GM18498 (cell line): ENCODE data around the gene KNCN.
A peak's percentile ranks its signal among the peaks of the same experiment; 100 is the strongest.

Source experiments
- ATAC-seq: cut with Tn5 transposase; IDR thresholded peaks from one replicate; pipeline ENCODE4 v1.9.1; 2021; ENCODE audit warnings: mild to moderate bottlenecking, moderate library complexity; ENCODE audit not compliant: unreplicated experiment

KNCN gene

GRCh38 chr1:46544561-46545240 is 6.7 kb downstream of the KNCN start:
- no peak for ATAC-seq

GRCh38 chr1:46543761-46544560 is 7.5 kb downstream of the KNCN start:
- ATAC-seq, result no peak

GRCh38 chr1:46543382-46543760 is 8.1 kb downstream of the KNCN start:
- ATAC-seq, result no peak

- no peak for ATAC-seq
Observed at GRCh38 chr1:46539972-46540371, 11.5 kb downstream of the KNCN start.

DNA sequence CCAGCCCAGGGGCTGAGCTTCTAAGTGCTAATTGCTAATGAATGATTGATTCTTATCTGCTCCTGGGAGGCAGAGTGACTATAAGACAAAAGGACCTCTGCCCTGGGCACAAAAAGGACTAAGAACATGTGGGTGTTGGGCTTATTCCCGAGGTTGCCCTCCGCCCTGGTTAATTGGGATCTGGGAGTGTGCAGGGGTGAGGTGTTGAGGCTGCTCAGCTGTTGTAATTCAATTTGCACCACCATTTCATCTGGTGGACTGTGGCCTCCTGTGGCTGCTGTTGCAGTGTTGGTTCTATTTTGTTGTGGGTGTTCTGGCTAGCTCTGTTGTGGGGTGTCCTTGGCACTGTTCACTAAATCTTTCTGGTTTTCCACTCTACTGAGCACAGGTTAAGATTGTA is 13.3 kb downstream of the KNCN start:
- no peak for ATAC-seq

DNA sequence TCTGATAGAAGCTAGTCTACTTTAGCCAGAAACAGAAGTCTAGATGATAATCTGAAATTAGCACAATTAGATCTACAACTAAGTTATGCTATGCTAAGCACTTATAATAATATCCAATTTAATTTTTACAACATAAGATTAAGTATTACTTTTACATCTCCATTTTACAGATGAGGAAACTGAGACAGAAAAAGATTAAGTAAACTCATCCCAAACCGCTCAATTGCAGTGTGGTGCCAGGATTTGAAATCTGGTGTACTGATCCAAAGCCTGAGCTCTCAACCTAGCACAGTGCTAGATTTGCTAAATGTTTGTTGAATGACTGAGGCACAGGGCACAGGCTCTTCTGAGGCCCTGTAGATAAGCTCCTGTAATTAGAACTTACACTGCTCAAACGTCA is 13.8 kb downstream of the KNCN start:
- ATAC-seq, result no peak

DNA sequence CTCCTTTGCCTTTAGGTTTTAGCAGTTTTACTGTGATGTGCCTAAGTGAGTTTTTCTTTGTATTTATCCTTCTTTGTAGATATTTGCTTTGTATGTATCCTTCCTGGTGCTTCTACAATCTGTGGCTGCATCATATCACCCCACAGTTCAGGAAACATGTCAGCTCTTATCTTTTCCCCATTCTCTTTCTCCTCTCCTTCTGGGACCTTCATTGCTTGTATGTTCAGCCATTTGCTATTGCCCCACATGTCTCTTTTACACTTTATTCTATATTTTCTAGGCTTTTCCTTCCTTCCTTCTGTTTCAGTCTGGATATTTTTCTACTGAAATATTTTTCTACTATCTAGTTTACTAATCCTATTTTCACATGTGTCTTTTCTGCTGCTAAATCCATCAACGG is 14.9 kb downstream of the KNCN start:
- no peak for ATAC-seq

DNA sequence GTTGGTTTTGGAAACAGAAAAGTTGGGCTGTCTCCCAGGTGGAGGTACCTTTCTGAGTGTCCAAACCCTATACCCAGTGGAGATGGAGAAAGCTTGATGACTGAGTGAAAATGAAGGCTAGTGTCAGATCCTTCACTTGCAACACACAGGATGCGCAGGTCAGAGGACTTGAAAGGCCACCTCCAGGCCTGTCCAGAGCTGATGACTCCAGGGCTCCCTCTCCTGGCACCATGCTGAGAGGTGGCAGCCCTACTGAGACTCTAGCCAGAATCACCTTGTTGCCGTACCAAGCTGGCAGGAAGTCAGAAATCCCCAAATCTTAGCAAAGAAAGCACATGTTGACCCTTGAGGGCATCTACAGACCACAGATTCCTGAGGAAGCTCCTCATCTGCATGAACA is 16.4 kb downstream of the KNCN start:
- no peak for ATAC-seq

DNA sequence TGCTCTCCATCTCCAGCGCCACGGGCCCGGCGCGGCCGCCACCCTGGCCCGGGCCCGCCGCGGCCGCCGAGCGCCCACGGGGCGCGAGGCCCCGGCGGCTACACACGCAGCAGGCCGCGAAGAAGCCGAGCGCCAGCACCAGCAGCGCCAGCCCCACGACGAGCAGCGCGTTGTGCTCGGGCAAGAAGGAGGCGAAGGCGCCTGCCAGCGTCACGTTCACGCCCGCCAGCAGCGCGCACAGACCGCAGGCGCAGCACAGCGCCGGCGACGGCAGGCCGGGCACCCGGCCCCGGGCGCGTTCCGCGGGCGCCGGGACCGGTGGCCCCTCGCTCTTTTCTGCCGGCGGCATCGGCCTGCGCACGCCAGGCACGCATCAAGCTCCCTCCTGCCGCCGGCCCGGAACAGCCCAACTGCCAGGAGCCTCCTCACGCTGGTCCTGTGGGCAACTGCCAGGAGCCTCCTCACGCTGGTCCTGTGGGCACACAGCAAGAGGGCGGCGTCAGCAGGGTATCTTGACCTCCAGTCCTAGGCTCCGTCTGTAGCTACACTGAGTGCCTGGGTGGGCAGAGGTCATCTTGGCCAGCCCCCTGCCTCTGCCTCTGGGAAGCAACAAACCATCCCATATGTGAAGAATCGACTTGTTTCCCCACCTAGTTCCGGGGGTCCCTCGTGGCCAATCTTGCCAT is 18.1 kb downstream of the KNCN start:
- peak; percentile 52 for ATAC-seq

- peak; percentile 55 for ATAC-seq
Observed at GRCh38 chr1:46532498-46533178, 18.8 kb downstream of the KNCN start.

DNA sequence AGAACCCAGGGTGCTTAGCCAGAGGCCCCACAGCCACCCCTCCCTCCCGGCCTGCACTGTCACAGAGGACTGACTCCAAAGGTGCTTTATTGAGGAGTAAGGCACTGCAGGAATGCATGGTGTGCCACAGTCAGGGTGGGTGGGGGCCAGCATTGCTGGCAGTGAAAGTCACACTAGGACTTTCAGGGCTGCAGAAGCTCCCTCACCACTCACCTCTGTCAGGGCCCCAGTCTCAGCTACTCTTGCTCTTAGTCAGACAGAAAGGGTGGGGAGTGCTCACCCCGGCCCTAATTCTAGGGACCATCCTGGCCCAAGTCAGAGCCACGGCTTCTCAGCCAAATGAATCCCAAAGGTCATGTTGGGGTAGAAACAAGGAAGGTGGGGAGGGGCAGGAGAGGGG is 19.4 kb downstream of the KNCN start:
- no peak for ATAC-seq

DNA sequence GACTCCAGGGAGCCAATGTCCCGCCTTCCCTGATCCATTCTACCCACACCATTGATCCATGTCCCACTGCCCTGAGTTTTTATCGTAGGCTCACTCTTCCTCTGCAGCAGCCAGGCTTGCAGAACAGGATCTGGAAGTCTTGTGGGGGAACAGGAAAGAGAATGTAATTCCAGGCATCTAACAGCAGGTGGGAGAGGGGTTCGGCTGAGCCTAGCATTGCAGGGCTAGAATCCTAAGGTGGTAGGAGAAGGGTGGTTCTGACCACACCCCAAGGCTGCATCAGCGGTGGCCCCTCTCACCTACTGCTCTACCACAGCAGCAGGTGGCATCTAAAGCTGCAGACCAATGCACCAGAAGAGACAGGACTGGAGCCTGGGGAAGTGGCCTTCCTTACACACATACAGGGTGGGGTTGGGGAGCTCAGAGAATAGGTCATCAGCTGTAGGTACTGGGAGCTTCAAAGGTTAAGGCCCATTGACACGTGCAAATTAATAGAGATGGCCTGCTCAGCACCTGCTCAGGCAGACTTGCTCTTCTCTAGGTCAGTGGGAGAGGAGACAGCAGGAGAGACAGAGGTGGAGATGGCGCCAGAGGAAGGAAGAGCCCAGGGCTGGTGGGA is 20.5 kb downstream of the KNCN start:
- no peak for ATAC-seq

GRCh38 chr1:46530311-46530710 is 21.1 kb downstream of the KNCN start:
- ATAC-seq, result no peak

- ATAC-seq, result no peak
Observed at GRCh38 chr1:46529031-46529630, 22.3 kb downstream of the KNCN start.

DNA sequence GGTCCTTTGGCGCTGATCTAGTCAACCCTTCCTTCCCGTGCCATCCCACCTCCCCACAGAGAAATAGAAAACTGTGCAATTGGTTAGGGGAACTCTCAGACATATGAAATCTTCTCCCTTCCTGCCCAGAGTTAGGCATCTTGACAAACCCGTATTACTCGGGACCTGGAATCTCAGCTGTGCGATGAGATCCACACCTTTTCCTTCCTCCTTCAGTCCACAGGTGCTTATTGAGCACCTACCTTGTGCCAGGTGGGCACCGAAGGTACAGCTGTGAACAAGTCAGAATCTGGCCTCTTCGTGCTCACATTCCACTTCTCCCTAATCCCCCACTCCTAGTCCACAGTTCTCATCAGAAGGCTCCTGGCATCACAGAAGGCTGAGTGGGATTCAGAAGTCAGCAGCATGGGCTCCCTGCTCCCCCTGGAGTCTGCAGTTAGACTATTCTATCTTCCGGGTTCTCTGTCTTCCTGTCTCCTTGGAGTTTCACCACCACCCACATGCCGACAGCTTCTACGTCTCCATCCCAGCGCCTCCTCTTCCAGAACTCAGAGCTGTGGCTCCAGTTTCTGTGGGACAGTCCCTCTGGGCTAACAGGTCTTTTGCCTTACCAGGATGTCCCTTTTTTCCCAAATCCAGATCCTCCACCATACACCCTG is 23.0 kb downstream of the KNCN start:
- ATAC-seq, result no peak

GRCh38 chr1:46527474-46528296 is 23.8 kb downstream of the KNCN start:
- ATAC-seq, result no peak

DNA sequence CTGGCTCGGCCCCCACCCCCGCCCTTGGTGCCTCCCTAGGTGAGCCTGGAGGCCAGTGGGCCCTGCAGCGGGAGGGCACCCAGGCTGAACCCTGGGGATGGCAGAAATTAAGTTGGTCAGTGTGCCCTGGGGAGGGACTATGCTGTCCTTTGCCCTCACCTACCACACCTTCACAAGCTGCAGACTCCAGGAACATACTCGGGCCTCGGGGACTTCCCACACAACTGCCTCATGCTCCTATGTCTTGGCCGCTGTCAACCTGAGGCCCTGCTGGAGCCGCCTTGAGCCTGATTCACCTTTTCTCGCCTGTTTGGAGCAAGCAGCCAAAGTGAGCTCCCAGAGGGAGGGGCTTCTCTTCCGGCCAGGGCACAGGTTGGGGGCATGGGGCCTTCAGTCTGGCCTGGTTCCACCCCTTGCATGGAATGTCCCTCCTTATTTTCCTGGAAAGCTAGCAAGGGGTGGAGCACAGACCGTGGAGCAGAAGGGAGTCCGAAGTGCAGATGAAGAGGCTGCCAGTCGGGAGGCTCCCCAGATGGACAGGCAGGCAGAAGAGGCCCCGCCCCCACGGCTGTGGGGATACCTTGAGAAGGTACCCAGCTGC is 24.7 kb downstream of the KNCN start:
- ATAC-seq, result no peak

DNA sequence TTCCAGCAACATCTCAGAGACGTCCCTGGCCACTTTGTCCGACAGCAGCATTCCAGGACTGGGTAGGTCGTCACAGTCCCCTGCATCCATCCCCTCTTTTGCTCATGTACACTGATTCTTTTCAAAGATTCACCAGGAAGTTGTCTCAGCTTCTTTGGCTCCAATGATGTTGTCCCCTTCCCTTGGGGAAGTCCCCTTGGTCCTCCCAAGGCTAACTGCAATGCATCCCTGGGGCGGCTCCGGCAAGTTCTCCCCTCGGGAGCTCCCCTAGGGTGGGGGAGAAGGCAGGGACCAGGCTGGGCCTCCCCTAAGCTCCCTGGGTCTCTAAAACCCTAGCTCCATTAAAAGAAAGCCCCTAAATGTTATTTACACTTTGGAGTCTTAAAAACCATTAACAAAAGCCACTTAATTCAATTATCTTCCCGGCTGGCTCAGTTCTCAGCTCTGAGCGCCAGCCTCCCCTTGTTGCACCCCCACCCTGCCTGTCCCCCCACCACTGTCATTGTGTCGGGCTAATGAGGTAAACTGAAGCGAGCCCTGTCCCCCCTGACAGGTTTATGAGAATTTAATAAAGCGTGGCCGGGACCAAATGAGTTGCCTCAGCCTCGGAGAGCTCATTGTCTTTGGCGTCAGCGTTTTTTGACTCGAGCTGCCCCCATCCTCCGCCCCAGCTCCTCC is 25.3 kb downstream of the KNCN start:
- ATAC-seq, result no peak
